WERI-Rb-1 (cell line): ENCODE measurements around the gene CRK.
"Not testable (repeated sequence)": the region's sequence is repeated elsewhere in the genome, so short reads cannot be mapped to it uniquely, and the experiment has no call there.

ENCODE experiments used
- DNase-seq: peaks from one replicate; pipeline ENCODE4 v3.0.0-alpha.2; 2020
- H3K27ac ChIP-seq: fragments of 250-450 bp; sonication (Bioruptor Pico); 2 replicates; pipeline ENCODE4 v1.5.1; 2020; ENCODE audit warnings: mild to moderate bottlenecking, moderate library complexity
- H3K27me3 ChIP-seq: fragments of 250-450 bp; sonication (Bioruptor Pico); 2 replicates; pipeline ENCODE4 v1.5.1; 2021; ENCODE audit warnings: mild to moderate bottlenecking, low read depth, moderate library complexity; ENCODE audit not compliant: insufficient read depth, severe bottlenecking
- H3K36me3 ChIP-seq: fragments of 250-450 bp; sonication (Bioruptor Pico); 2 replicates; pipeline ENCODE4 v1.5.1; 2020; ENCODE audit warnings: mild to moderate bottlenecking, moderate library complexity
- H3K4me3 ChIP-seq: 2 replicates; pipeline ENCODE4 v1.5.1; 2011; ENCODE audit warnings: low read depth, mild to moderate bottlenecking, control low read depth, low read length
- H3K9me3 ChIP-seq: fragments of 250-450 bp; sonication (Bioruptor Pico); 2 replicates; pipeline ENCODE4 v1.5.1; 2021; ENCODE audit warnings: mild to moderate bottlenecking, moderate library complexity; ENCODE audit not compliant: severe bottlenecking
- CTCF ChIP-seq: IDR thresholded peaks from 2 replicates; pipeline ENCODE4 v1.5.1; 2011; ENCODE audit warnings: low read depth, mild to moderate bottlenecking, control low read depth, inconsistent platforms, low read length

CRK gene

GRCh38 chr17:1454541-1454940 lies 1.5 kb downstream of the CRK start:
- Histone ChIP-seq H3K9me3 (no peaks in the 10 kb centered on the region), H3K27me3 (no peaks in the 10 kb centered on the region), H3K27ac (no peak overlapping the region), H3K4me3 (no peak overlapping the region), H3K36me3 (peaks cover 27% of the 10 kb centered on the region)
- DNase-seq: no peak
- TF ChIP-seq CTCF: no peak

- H3K4me3 ChIP-seq, H3K27me3 ChIP-seq, H3K9me3 ChIP-seq, DNase-seq, H3K27ac ChIP-seq: not testable (repeated sequence)
- peaks cover 31% of the 10 kb centered on the region for H3K36me3 ChIP-seq
Measured at GRCh38 chr17:1453694-1454093, 2.3 kb downstream of the CRK start.

GRCh38 chr17:1452836-1453235 lies 3.2 kb downstream of the CRK start:
- H3K4me3 ChIP-seq: no peak overlapping the region
- no peak for DNase-seq
- H3K27ac ChIP-seq: no peak overlapping the region
- no peaks in the 10 kb centered on the region for H3K9me3 ChIP-seq
- peaks cover 35% of the 10 kb centered on the region for H3K36me3 ChIP-seq
- no peaks in the 10 kb centered on the region for H3K27me3 ChIP-seq
- TF ChIP-seq CTCF: no peak

GRCh38 chr17:1450261-1450660 lies 5.8 kb downstream of the CRK start:
- not testable (repeated sequence) for H3K9me3 ChIP-seq, H3K4me3 ChIP-seq, H3K27me3 ChIP-seq, H3K27ac ChIP-seq, DNase-seq
- peaks cover 30% of the 10 kb centered on the region for H3K36me3 ChIP-seq

- Histone ChIP-seq H3K27me3 (no peaks in the 10 kb centered on the region), H3K9me3 (no peaks in the 10 kb centered on the region), H3K36me3 (peaks cover 28% of the 10 kb centered on the region), H3K4me3 (no peak overlapping the region), H3K27ac (no peak overlapping the region)
- no peak for DNase-seq
- TF ChIP-seq CTCF: no peak
Measured at GRCh38 chr17:1449412-1449967, 6.5 kb downstream of the CRK start.

GRCh38 chr17:1447052-1447451 lies 9.0 kb downstream of the CRK start:
- no peaks in the 10 kb centered on the region for H3K27me3 ChIP-seq
- no peak for DNase-seq
- TF ChIP-seq CTCF: no peak
- no peak overlapping the region for H3K4me3 ChIP-seq
- H3K9me3 ChIP-seq: no peaks in the 10 kb centered on the region
- peaks cover 22% of the 10 kb centered on the region for H3K36me3 ChIP-seq
- no peak overlapping the region for H3K27ac ChIP-seq

GRCh38 chr17:1446201-1446600 lies 9.8 kb downstream of the CRK start:
- Histone ChIP-seq H3K4me3 (no peak overlapping the region), H3K36me3 (peaks cover 22% of the 10 kb centered on the region), H3K27ac (no peak overlapping the region), H3K9me3 (no peaks in the 10 kb centered on the region), H3K27me3 (no peaks in the 10 kb centered on the region)
- DNase-seq: no peak
- no peak for TF ChIP-seq CTCF

GRCh38 chr17:1445695-1446094 lies 10.3 kb downstream of the CRK start:
- not testable (repeated sequence) for H3K4me3 ChIP-seq, H3K9me3 ChIP-seq, DNase-seq, H3K27ac ChIP-seq, H3K27me3 ChIP-seq
- peaks cover 21% of the 10 kb centered on the region for H3K36me3 ChIP-seq

- H3K9me3 ChIP-seq, H3K4me3 ChIP-seq, DNase-seq, H3K36me3 ChIP-seq, H3K27me3 ChIP-seq, H3K27ac ChIP-seq: not testable (repeated sequence)
Measured at GRCh38 chr17:1442721-1443120, 13.3 kb downstream of the CRK start.
